GM21825 (cell line): ENCODE measurements around the gene OR2L8.

ENCODE experiments used
- ATAC-seq: cut with Tn5 transposase; IDR thresholded peaks from one replicate; pipeline ENCODE4 v1.9.1; 2021; ENCODE audit warnings: mild to moderate bottlenecking, moderate library complexity; ENCODE audit not compliant: unreplicated experiment

The OR2L8 gene, protein sequence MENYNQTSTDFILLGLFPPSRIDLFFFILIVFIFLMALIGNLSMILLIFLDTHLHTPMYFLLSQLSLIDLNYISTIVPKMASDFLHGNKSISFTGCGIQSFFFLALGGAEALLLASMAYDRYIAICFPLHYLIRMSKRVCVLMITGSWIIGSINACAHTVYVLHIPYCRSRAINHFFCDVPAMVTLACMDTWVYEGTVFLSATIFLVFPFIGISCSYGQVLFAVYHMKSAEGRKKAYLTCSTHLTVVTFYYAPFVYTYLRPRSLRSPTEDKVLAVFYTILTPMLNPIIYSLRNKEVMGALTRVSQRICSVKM

GRCh38 chr1:247948558-247948957 lies at the start of gene OR2L8:
Gene OR2L8, plus strand, starts transcription at chr1:247948858. Its CDS starts 0 bp downstream, at chr1:247948858.
- ATAC-seq: no peak

GRCh38 chr1:247904122-247904521 lies 44.5 kb upstream of the OR2L8 start:
- no peak for ATAC-seq

GRCh38 chr1:247905181-247905580 lies 43.5 kb upstream of the OR2L8 start:
- ATAC-seq: no peak

DNA sequence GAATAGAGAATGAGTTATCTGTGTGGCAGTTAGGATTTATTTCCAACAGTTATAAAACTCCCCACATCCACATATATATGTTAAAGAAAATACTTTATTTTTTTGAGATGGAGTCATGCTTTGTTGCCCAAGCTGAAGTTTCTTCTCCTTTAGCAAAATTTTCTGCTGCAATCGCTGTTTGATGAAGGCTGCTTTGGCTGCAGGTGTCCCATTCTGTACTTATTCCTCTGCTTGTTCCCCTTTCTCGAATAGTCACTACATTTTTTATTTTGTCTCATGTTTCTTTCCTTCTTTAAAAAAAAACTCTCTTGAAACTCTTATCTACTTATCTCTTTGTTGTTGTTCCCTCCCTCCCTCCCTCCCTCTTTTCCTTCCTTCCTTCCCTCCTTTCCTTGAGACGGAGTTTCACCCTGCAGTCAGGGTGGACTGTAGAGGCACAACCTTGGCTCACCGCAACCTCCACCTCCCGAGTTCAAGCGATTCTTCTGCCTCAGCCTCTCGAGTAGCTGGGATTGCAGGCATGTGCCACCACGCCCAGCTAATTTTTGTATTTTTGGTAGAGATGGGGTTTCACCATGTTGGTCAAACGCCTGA lies 42.7 kb upstream of the OR2L8 start:
- no peak for ATAC-seq

- ATAC-seq: no peak
These were observed 42.1 kb upstream of the OR2L8 start for GRCh38 chr1:247906504-247907047.

DNA sequence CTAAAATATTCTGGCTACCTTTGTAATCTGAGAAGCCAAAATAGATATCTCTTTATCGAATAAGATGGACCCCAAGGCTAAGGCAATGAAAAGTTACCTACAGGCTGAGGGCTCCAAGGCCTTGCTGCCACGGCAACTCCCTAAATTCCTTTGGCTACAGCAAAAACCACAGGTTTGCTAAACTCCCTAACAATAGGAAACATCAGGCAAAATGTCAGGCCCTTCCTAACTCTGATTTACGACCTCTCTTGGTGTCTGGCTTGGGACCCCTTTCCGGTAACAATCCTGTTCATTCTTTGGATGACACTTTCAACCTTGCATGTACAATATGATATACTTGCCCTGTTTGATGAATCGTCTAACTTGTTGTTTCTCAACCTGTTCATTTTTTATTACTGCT lies 39.9 kb upstream of the OR2L8 start:
- no peak for ATAC-seq

GRCh38 chr1:247913786-247914185 lies 34.9 kb upstream of the OR2L8 start:
- ATAC-seq: no peak

GRCh38 chr1:247914941-247915662 lies 33.6 kb upstream of the OR2L8 start:
- no peak for ATAC-seq

DNA sequence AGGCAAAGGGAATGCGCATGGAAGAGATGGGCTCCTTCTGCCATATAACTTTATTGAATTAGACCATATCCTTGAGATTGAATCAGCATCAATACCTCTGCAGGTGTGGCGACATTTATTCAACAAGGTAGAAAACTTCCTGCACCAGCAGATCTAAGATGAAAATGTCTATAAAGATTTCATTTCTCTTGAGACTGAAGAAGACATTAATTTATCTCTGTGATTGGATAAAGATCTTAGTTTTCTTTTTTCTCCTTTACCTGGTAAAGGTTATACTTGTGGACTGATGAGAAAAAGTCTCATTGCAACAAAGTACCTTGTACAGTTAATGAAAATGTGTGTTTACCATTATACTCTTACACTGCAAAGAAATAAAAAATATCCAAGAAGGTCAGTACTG lies 28.7 kb upstream of the OR2L8 start, which contains the start of gene OR2T8:
OR2T8 (plus strand) TSS at position 301 of the 400 bp plus-strand sequence. CDS start 766 bp downstream, outside the sequence.
- ATAC-seq: no peak

DNA sequence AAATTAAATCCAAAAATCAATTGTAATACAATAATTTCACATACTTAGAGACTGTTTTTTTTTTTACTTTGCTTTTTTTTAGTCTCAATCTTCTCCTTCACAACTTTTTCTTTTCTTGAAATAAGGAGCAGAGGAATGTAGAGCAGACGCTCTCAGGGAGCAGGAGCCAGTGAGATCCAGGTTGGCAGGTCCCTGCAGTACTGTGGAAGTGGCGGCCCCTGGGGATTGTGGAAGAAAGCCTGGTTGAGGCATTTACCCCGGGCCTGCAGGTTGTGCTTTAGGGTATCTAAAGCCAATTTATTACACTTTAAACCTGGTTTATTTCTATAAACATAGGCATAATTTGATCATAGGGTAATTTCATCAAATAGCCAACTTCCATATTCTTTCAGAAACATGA lies 24.7 kb upstream of the OR2L8 start:
- ATAC-seq: no peak

- no peak for ATAC-seq
These were observed 23.8 kb upstream of the OR2L8 start, which contains the start of gene OR2AJ1 for GRCh38 chr1:247924868-247925267. Gene OR2AJ1, plus strand, starts transcription at chr1:247924889. Its CDS starts 8,880 bp downstream, at chr1:247933769.

DNA sequence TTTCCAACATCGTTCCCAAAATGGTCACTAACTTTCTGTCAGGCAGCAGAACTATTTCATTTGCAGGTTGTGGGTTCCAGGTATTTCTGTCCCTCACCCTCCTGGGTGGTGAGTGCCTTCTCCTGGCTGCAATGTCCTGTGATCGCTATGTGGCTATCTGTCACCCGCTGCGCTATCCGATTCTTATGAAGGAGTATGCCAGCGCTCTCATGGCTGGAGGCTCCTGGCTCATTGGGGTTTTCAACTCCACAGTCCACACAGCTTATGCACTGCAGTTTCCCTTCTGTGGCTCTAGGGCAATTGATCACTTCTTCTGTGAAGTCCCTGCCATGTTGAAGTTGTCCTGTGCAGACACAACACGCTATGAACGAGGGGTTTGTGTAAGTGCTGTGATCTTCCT lies 14.7 kb upstream of the OR2L8 start:
- ATAC-seq: no peak

GRCh38 chr1:247935781-247936180 lies 12.9 kb upstream of the OR2L8 start:
- ATAC-seq: no peak

- no peak for ATAC-seq
These were observed 12.2 kb upstream of the OR2L8 start for GRCh38 chr1:247936415-247936814.

- ATAC-seq: peak; percentile 100
These were observed 11.5 kb upstream of the OR2L8 start for GRCh38 chr1:247936965-247937734.

- no peak for ATAC-seq
These were observed 6.0 kb upstream of the OR2L8 start for GRCh38 chr1:247942624-247943023.

DNA sequence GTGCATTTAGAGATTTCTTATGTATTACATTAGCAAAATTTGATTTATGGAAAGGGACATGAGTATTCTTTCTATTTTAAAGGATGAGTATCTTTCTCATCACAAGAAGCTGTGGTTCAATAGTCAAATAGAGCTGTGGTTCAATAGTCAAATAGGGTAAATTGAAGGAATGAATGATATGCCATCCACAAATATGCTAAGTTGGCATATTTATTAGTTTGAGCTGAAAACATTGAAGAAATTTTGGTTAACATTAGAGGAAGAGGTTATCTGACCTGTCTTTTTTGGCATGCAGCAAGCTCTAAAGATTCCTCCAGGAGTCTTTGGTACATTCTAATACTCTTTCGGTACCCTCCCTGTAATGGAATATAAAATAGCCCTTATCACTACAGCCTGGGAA lies 4.8 kb downstream of the OR2L8 start:
- ATAC-seq: no peak

DNA sequence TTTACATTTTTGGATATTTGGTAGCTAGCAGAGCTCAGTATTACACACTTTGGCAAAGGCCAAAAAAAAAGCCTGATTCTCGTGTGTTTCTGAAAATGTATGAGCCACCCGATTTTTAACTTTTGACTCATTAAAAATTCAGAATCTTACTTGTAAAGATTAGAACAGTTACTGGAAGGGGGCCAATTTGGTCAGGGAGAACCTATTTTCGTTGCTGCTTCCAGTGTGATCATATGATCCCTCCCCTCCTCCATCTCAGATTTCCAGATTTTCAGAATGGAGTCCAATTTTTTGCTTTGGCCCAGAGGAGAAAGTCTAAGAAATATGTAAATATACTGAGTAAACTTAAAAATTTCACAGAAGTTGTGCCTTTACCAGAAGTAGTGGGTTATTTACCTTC lies 13.1 kb downstream of the OR2L8 start:
- ATAC-seq: no peak

DNA sequence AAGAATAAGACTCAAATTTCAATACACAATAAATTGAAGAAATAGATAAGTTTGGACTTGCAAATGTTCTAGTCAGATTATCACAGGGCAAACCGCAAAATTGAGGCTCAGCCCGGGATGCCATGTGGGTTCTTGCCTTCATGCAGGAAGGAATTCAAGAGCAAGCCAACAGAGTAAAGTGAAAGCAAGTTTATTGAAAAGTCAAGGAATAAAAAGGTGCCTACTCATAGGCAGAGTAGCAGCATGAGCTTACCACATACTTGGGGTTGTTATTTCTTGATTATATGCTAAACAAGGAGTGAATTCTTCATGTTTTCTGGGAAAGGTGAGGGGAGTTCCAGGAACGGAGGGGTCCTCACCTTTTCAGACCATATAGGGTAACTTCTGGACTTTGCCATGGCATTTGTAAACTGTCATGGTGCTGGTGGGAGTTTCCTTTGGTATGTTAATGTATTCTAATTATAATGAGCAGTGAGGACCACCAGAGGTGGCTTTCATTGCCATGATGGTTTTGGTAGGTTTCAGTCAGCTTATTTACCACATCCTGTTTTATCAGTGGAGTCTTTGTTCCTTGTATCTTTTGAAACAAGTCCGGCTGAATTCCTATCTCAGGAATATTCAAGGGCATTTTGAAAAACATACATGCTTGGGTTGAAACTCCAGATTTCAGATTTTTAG lies 14.4 kb downstream of the OR2L8 start:
- ATAC-seq: no peak

GRCh38 chr1:247964933-247965332 lies 16.3 kb downstream of the OR2L8 start, which contains the start of gene OR2AK2:
Gene OR2AK2, plus strand, starts transcription at chr1:247965233. Its CDS starts 144 bp downstream, at chr1:247965377.
- no peak for ATAC-seq
